Posterior vena cava (tissue), 2 donors: ENCODE results near the gene FOXK1. TPM values are rescaled to one million over a fixed set of nuclear protein-coding genes. Genes with fewer than 3 reads are reported as not detected.
A peak's percentile ranks its signal among the peaks of the same experiment; 100 is the strongest.

Experiments used
- DNase-seq: peaks from one replicate; pipeline ENCODE4 v3.0.0-alpha.2; 2020; ENCODE audit warnings: low spot score
- intact Hi-C, 2 donors: fragments of 100-400 bp; cut with DNase I; formaldehyde crosslinking; loops; one replicate each; pipeline versions ENCODE4 v1.14.1 to v1.14.2; 2022 to 2023
- total RNA-seq, 2 donors: library from RNA; stranded (reverse); fragmentation: NEBNext Ultra II Directional; extraction: Animal tissue kit (Norgen Biotek cat#: 25700); gene quantifications; one replicate each; pipeline ENCODE4 v1.2.1, GENCODE V29; 2021
- donor health status: DM: yes; HTN: yes; CAD: no.
- donor health status: DM: yes; HTN: yes; CAD: no.

Gene FOXK1
- total RNA-seq, 2 donors from 2014 or later = 30.5 to 32.3 TPM

GRCh38 chr7:4768597-4769569 lies 86.8 kb downstream of the FOXK1 start:
- no peak for DNase-seq
- intact Hi-C loops = no loop called here

GRCh38 chr7:4769761-4770160 lies 87.7 kb downstream of the FOXK1 start:
- intact Hi-C loops = no loop called here

GRCh38 chr7:4770886-4771285 lies 88.8 kb downstream of the FOXK1 start:
- intact Hi-C loops = no loop called here
- DNase-seq = no peak

More at GRCh38 chr7:4769761-4770160, 87.7 kb downstream of the FOXK1 start:
- DNase-seq = no peak

- DNase-seq = no peak
- intact Hi-C loops = no loop called here
These were observed 89.6 kb downstream of the FOXK1 start for GRCh38 chr7:4771737-4772136.

- DNase-seq = no peak
- intact Hi-C loops = no loop called here
These were observed 90.2 kb downstream of the FOXK1 start for GRCh38 chr7:4772306-4772705.

GRCh38 chr7:4774007-4774406 lies 91.9 kb downstream of the FOXK1 start:
- intact Hi-C loops = no loop called here

GRCh38 chr7:4774658-4775249 lies 92.7 kb downstream of the FOXK1 start:
- DNase-seq = peak; percentile 89
- intact Hi-C loops = no loop called here

More at GRCh38 chr7:4774007-4774406, 91.9 kb downstream of the FOXK1 start:
- no peak for DNase-seq

- intact Hi-C loops = no loop called here
- peak; percentile 99 for DNase-seq
These were observed 93.3 kb downstream of the FOXK1 start, which contains the start of gene AP5Z1 for GRCh38 chr7:4775250-4775847. AP5Z1 (plus strand) TSS chr7:4775623; CDS start chr7:4775716, 93 bp downstream.

GRCh38 chr7:4775848-4776623 lies 93.9 kb downstream of the FOXK1 start:
- DNase-seq = no peak
- intact Hi-C loops = no loop called here

- intact Hi-C loops = no loop called here
- no peak for DNase-seq
These were observed 97.0 kb downstream of the FOXK1 start for GRCh38 chr7:4779118-4779517.

GRCh38 chr7:4781366-4782069 lies 99.4 kb downstream of the FOXK1 start:
- no peak for DNase-seq
- intact Hi-C loops = no loop called here

- intact Hi-C loops = no loop called here
- no peak for DNase-seq
These were observed 100.5 kb downstream of the FOXK1 start for GRCh38 chr7:4782333-4783291.

- DNase-seq = no peak
These were observed 101.2 kb downstream of the FOXK1 start for GRCh38 chr7:4783292-4783652.

GRCh38 chr7:4783762-4784351 lies 101.8 kb downstream of the FOXK1 start:
- intact Hi-C loops = no loop called here
- no peak for DNase-seq

More at GRCh38 chr7:4783292-4783652, 101.2 kb downstream of the FOXK1 start:
- intact Hi-C loops = no loop called here

- intact Hi-C loops = no loop called here
- DNase-seq = no peak
These were observed 102.7 kb downstream of the FOXK1 start for GRCh38 chr7:4784799-4785198.

- intact Hi-C loops = no loop called here
- no peak for DNase-seq
These were observed 103.3 kb downstream of the FOXK1 start for GRCh38 chr7:4785371-4785770.

- no peak for DNase-seq
- intact Hi-C loops = no loop called here
These were observed 103.9 kb downstream of the FOXK1 start for GRCh38 chr7:4786015-4786414.
